GM10266 (cell line): Measurements from ENCODE around the gene CATSPER3.

ENCODE experiments used
- DNase-seq: peaks from one replicate; pipeline ENCODE4 v3.0.0; 2012; ENCODE audit errors: extremely low spot score
- TF ChIP-seq, protein P1 (sequence below): IDR thresholded peaks from 2 replicates; pipeline ENCODE4 v1.5.1; 2012; ENCODE audit warnings: mild to moderate bottlenecking, low read depth; ENCODE audit not compliant: control insufficient read depth, insufficient read depth; ENCODE audit errors: missing control alignments

The CATSPER3 gene

DNA sequence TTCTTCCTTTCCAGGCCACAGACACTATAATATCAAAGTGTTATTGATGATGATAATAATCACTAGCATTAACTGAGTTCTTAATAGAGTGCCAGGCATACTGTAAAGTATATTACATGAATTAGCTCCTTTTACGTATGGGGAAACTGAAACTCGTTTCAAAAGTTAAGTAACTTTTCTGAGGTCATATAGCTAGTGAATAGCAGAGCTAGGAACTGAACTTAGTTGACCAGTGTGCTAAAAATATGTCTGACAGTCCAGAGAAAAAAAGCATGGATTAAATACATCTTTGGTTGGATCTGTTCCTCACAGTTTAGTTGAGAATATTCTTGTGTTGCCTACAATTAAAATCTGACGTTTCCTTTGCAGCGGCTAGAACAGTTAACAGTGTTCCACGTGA lies 18.4 kb upstream of the CATSPER3 start:
- TF ChIP-seq, protein P1, sequence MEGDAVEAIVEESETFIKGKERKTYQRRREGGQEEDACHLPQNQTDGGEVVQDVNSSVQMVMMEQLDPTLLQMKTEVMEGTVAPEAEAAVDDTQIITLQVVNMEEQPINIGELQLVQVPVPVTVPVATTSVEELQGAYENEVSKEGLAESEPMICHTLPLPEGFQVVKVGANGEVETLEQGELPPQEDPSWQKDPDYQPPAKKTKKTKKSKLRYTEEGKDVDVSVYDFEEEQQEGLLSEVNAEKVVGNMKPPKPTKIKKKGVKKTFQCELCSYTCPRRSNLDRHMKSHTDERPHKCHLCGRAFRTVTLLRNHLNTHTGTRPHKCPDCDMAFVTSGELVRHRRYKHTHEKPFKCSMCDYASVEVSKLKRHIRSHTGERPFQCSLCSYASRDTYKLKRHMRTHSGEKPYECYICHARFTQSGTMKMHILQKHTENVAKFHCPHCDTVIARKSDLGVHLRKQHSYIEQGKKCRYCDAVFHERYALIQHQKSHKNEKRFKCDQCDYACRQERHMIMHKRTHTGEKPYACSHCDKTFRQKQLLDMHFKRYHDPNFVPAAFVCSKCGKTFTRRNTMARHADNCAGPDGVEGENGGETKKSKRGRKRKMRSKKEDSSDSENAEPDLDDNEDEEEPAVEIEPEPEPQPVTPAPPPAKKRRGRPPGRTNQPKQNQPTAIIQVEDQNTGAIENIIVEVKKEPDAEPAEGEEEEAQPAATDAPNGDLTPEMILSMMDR: no peak
- no peak for DNase-seq

DNA sequence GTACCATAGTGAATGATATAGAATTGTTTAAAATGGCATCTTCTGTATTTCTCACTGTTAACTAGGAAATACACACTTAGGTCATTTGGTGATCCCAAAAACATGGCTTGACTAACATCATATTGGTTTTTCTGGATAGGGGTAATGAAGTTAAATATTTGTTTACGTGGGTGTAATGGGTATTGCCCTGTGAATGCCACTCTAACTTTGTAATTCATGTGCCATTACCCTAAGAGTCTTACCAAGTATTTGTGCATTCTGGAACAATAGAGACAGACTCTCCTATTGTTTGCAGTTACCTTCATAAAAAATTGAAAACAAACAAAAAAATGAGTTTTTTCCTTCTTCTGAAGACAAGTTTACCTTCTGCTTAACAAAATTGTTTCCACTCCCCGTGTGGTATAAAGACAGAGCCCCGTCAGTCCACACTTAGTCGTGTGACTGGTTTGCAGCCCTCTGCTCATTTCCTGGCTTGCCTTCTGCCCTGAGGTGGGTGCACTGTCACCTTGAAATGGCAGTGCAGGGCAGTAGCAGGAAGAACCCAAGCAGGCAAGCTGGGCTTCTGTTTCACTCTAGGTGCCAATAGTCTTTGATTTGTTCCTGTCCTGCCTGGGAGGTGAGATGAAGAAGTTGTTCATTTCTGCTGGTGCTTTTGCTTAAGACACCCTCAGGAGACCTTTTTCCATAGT lies 9.6 kb upstream of the CATSPER3 start:
- no peak for DNase-seq

DNA sequence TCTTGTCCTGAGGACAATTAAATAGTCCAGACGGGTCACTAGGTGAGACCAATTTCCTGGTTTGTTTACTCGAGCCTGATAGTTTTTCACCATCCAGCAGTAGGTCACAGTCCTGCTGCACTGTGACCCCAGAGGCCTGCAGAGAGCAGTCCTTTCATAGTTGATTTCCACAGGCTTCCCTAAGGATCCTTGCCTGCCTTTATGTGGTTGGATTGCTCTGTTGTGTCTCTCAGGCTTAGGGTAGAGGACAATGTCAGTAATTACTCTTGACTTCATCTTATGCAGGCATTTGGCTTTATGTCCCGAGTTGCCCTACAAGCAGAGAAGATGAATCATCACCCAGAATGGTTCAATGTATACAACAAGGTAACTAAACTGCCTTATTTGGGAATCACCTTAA lies 9.0 kb upstream of the CATSPER3 start:
- DNase-seq: no peak
- TF ChIP-seq, protein P1: no peak

More for the DNA sequence above, 9.6 kb upstream of the CATSPER3 start:
- TF ChIP-seq, protein P1: no peak

DNA sequence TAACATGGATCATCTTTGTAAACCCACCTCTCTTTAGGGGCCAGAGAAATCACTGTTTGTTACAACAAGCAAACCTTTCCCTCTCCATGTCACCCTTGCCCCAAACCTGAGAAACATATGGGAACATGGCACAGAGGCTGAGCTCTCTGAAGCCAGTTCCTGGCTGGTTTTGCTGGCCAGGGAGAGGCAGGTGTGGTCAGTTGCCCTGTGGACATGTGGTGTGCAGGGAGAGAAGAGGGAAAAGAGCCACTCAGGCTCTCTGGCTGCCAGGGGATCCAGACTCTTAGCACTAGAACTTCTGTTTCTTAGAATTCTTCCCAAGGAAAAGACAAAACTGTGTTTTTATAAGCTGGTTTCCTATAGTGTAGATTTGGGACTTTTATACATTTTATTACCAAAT lies 4.6 kb upstream of the CATSPER3 start:
- TF ChIP-seq, protein P1: no peak
- DNase-seq: no peak

DNA sequence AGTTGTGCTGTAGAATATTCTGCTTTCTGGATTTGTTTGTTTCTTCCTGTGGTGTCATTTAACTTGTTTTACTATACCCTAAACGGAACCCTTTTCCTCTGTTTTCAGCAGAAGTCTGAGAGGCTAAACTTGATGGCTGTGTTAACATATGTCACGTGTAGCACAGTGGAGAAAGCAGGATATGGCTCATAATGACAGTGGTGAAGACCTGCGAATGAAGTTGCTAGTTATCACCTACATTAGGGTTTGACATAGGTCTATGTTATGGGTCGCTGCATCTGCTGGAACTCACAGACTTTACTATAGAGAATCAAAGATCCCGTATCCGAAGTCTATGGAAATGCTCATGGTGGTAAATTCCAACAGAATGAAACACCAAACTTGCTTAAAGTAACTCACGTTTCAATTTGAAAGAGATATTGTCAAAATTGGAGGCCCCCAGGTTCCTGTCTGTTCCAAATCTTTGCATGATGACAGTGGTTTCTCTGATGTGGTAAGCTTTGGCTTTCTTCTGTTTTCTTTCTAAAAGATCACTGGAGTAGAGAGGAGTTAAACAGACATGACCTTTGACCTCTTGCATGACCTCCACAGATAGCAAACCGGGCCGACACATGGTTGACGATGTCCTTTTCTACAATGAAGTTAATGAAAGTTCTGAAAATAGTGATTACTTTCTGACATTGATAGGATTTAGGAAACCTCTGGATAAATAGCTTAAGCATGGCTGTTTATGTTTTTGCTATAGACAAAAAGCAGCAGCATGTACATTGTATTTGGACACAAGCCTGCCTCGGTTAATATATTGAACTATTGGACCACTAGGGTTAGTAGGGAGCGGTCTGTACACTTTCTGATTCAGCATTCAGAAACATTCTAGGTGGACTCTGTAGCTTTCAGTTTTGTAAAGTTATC lies 3.1 kb upstream of the CATSPER3 start:
- TF ChIP-seq, protein P1: no peak
- DNase-seq: no peak

DNA sequence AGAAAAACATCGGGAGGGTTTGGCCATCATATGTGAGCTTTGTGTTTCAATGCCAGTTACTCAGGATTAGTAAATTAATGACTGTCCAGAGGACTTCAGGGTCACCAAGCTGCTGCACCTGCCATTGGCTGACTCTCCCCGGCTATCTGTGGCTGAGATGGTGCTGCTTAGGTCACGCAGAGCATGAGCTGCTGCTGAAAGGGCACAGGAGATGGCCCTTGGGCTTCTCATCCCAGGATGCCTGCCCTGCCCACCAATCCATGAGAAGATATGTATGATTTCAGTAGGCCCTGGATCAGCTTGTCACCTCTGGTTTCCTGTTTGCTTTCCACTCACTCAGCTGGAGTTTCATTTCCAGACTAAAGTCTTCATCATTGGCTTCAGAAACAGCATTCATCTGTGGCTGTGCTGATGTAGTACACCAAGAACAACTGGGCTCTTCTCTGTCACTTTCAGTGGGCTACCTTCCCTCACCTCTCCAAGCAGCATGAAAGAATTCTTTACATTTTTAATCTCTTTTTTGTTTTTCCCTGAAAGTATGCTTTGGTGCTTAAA lies 2.4 kb upstream of the CATSPER3 start:
- TF ChIP-seq, protein P1: no peak

More for the DNA sequence above, 2.4 kb upstream of the CATSPER3 start:
- DNase-seq: no peak
